ENCODE results near the gene PDE10A. TPM values are rescaled to one million over a fixed set of nuclear protein-coding genes. Genes with fewer than 3 reads are reported as not detected.

The PDE10A gene
- total and polyA plus RNA-seq, 2 of the 13 experiments (the other 11 are each of a cell fraction or from before 2014, with no cell fraction given), result not detected

DNA sequence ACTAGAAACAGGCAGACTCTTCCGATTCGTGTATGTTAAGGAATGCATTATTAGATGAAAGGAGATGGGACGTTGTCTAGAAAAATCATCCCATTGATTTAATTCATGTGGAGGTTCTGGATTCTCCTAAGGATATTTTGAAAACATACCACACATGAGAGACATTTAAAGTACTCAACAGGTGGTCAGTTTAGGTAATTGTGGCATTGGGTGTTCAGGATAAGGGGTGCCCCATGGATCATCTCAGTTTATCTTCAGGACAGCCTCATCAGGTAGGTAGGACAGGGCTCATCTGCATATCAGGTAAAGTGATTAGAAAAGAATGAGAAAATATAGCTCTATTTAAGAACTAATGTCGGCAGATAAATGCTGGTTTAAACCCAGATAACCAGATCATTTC is 15.9 kb upstream of the PDE10A start:
- no peak for DNase-seq (ENCODE audit: low spot score)
- Histone ChIP-seq H3K79me2 (ENCODE audit: insufficient read depth, low read length) (no peaks in the 10 kb centered on the region), H2AFZ (ENCODE audit: low read length) (no peak overlapping the region), H3K4me1 (ENCODE audit: insufficient read depth, low read length) (no peaks in the 10 kb centered on the region), H3K36me3 (replicated peaks in 1 of 2; ENCODE audit: control insufficient read depth in 1 of 2, insufficient read depth in 2 of 2, low read length in 2 of 2) (no peaks in the 10 kb centered on the region), H3K27me3 (ENCODE audit: control insufficient read depth in 1 of 2, insufficient read depth in 2 of 2, low read length in 2 of 2) (peaks cover 2 to 18% of the 10 kb centered on the region in 2 experiments; a peak in 3 of 5 replicates), H3K27ac (ENCODE audit: extremely low read length, insufficient read depth, low read length) (no peak overlapping the region), H3K9ac (ENCODE audit: insufficient read depth, low read depth, low read length) (no peak overlapping the region), H3K9me3 (ENCODE audit: low read length) (no peaks in the 10 kb centered on the region), H4K20me1 (ENCODE audit: insufficient read depth, low read length) (no peaks in the 10 kb centered on the region), H3K4me3 (replicated peaks in 1 of 3; ENCODE audit: insufficient read depth in 1 of 3, low read depth in 2 of 3, low read length in 3 of 3) (no peak overlapping the region), H3K4me2 (ENCODE audit: low read depth, low read length) (no peak overlapping the region)
- intact Hi-C loops (cut with micrococcal nuclease; ENCODE audit: unreplicated experiment), result no loop called here
- CTCF ChIA-PET (ENCODE audit: low intra/inter-chr PET ratio, low total read pairs), result no interaction called here
- WGBS (ENCODE audit: low lambda C conversion rate), result 27% methylated on average over 4 of the region's 4 CpGs
- ATAC-seq, result no peak
- in situ Hi-C loops (cut with HindIII; ENCODE audit: extremely low pct_ligation_motif_present, low pct_unique_long_range_greater_than_20kb), result no loop called here
- BruUV-seq (replicated peaks), result no TSS peak
- POLR2A ChIA-PET, result no interaction called here
- FAIRE-seq, result no peak
- TF ChIP-seq KDM3A (CRISPR knock-in tag; IDR thresholded peaks at IDR 0.05; ENCODE audit: low read depth), result no peak
- no peak for TF ChIP-seq HDAC2 (CRISPR knock-in tag; IDR thresholded peaks at IDR 0.05)
- TF ChIP-seq PATZ1 (CRISPR knock-in tag; IDR thresholded peaks at IDR 0.05), result no peak
- no peak for TF ChIP-seq ZBTB43 (CRISPR knock-in tag; conservative IDR thresholded peaks at IDR 0.05)
- no peak for TF ChIP-seq ZFP90 (CRISPR knock-in tag; IDR thresholded peaks at IDR 0.05; ENCODE audit: borderline replicate concordance)
- TF ChIP-seq NFRKB (IDR thresholded peaks at IDR 0.05), result no peak
- TF ChIP-seq ZBTB40 (IDR thresholded peaks at IDR 0.05), result no peak
- no peak for TF ChIP-seq ZBTB40 (CRISPR knock-in tag; IDR thresholded peaks at IDR 0.05)
- TF ChIP-seq, protein P1, sequence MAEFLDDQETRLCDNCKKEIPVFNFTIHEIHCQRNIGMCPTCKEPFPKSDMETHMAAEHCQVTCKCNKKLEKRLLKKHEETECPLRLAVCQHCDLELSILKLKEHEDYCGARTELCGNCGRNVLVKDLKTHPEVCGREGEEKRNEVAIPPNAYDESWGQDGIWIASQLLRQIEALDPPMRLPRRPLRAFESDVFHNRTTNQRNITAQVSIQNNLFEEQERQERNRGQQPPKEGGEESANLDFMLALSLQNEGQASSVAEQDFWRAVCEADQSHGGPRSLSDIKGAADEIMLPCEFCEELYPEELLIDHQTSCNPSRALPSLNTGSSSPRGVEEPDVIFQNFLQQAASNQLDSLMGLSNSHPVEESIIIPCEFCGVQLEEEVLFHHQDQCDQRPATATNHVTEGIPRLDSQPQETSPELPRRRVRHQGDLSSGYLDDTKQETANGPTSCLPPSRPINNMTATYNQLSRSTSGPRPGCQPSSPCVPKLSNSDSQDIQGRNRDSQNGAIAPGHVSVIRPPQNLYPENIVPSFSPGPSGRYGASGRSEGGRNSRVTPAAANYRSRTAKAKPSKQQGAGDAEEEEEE (CRISPR knock-in tag; IDR thresholded peaks at IDR 0.05; ENCODE audit: borderline replicate concordance), result no peak
- TF ChIP-seq FOSL1 (CRISPR knock-in tag; IDR thresholded peaks at IDR 0.05; ENCODE audit: borderline replicate concordance), result no peak

Measured in HepG2 (cell line).